Caco-2 (cell line): ENCODE data around the gene PLA2G2D. TPM values are rescaled to one million over a fixed set of nuclear protein-coding genes. Genes with fewer than 3 reads are reported as not detected.

ENCODE experiments used
- BruUV-seq: library from RNA; stranded (reverse); fragments of 400-500 nt; replicated peaks from 2 replicates; lab custom pipeline; 2021; lab: Mats Ljungman, UMichigan
- CTCF ChIA-PET: fragments of 300-600 bp; sonication (Branson Sonifier 250); formaldehyde crosslinking; loops from one replicate; lab custom pipeline; 2022; ENCODE audit warnings: antibody characterized with exemption; lab: Charles Lee
- POLR2A ChIA-PET: fragments of 300-600 bp; sonication (Branson Sonifier 250); formaldehyde crosslinking; loops from one replicate; lab custom pipeline; 2022; ENCODE audit warnings: antibody characterized with exemption; lab: Charles Lee
- DNase-seq, 2 experiments: peaks; one replicate each; pipeline versions ENCODE4 v3.0.0 to v3.0.0-alpha.2; 2020 to 2022
- H3K27me3 ChIP-seq: replicated peaks from 2 replicates; pipeline ENCODE4 v1.6.0; 2011; ENCODE audit warnings: low read length; ENCODE audit not compliant: control insufficient read depth, insufficient read depth
- H3K36me3 ChIP-seq: 2 replicates; pipeline ENCODE4 v1.5.1; 2011; ENCODE audit warnings: low read length; ENCODE audit not compliant: control insufficient read depth, insufficient read depth
- H3K4me1 ChIP-seq: fragments of 250-450 bp; sonication (Bioruptor Pico); 2 replicates; pipeline ENCODE4 v1.5.1; 2020; ENCODE audit warnings: mild to moderate bottlenecking
- H3K4me3 ChIP-seq: 2 replicates; pipeline ENCODE4 v1.5.1; 2011; ENCODE audit warnings: low read depth, mild to moderate bottlenecking, control low read depth, low read length
- H3K9me3 ChIP-seq: fragments of 250-450 bp; sonication (Bioruptor Pico); 2 replicates; pipeline ENCODE4 v1.5.1; 2020; ENCODE audit warnings: mild to moderate bottlenecking, moderate library complexity
- H3K27ac Mint-ChIP-seq: one replicate; pipeline ENCODE4 v1.8.0; 2022; ENCODE audit warnings: mixed read lengths; ENCODE audit not compliant: unreplicated experiment
- H3K27me3 Mint-ChIP-seq: one replicate; pipeline ENCODE4 v1.8.0; 2022; ENCODE audit warnings: mixed read lengths; ENCODE audit not compliant: insufficient read depth, unreplicated experiment
- H3K36me3 Mint-ChIP-seq: one replicate; pipeline ENCODE4 v1.8.0; 2022; ENCODE audit warnings: mild to moderate bottlenecking, mixed read lengths; ENCODE audit not compliant: insufficient read depth, unreplicated experiment
- H3K4me1 Mint-ChIP-seq: one replicate; pipeline ENCODE4 v1.8.0; 2022; ENCODE audit warnings: low read depth, mixed read lengths; ENCODE audit not compliant: unreplicated experiment
- H3K4me3 Mint-ChIP-seq: one replicate; pipeline ENCODE4 v1.8.0; 2022; ENCODE audit warnings: mild to moderate bottlenecking, moderate library complexity, mixed read lengths; ENCODE audit not compliant: unreplicated experiment
- H3K9me3 Mint-ChIP-seq: one replicate; pipeline ENCODE4 v1.8.0; 2022; ENCODE audit warnings: mixed read lengths; ENCODE audit not compliant: unreplicated experiment
- CTCF ChIP-seq, 2 experiments: fragments of 200-600 bp in 1 of 2; IDR thresholded peaks; 1 replicate in 1 of 2; 2 replicates in 1 of 2; pipeline versions ENCODE4 v1.5.1 to v1.8.0; 2011 to 2022; ENCODE audit warnings: antibody characterized with exemption in 1 of 2, control low read depth in 1 of 2, inconsistent platforms in 1 of 2, low read depth in 1 of 2, low read length in 1 of 2, mild to moderate bottlenecking in 1 of 2, moderate library complexity in 1 of 2; ENCODE audit not compliant: insufficient read depth in 1 of 2, severe bottlenecking in 1 of 2, unreplicated experiment in 1 of 2
- intact Hi-C: fragments of 100-400 bp; cut with micrococcal nuclease; formaldehyde crosslinking; loops from one replicate; pipeline ENCODE4 v1.10.0; 2022; ENCODE audit not compliant: unreplicated experiment
- total RNA-seq: library from RNA; stranded (reverse); gene quantifications from 2 replicates; pipeline ENCODE4 v1.2.3, GENCODE V29; 2022

Gene PLA2G2D
- total RNA-seq, 1 experiment from 2014 or later = not detected

- Histone ChIP-seq H3K9me3 (no peaks in the 10 kb centered on the region), H3K27me3 (no peaks in the 10 kb centered on the region), H3K4me1 (peaks cover 11% of the 10 kb centered on the region), H3K36me3 (no peaks in the 10 kb centered on the region), H3K4me3 (no peak overlapping the region)
- TF ChIP-seq CTCF (IDR thresholded peaks at IDR 0.05; ENCODE audit: insufficient read depth in 1 of 2, low read depth in 1 of 2, low read length in 1 of 2, severe bottlenecking in 1 of 2, unreplicated experiment in 1 of 2) = no peak
- Mint-ChIP-seq H3K27me3 (no peaks in the 10 kb centered on the region), H3K36me3 (no peaks in the 10 kb centered on the region), H3K27ac (no peak overlapping the region), H3K4me3 (no peak overlapping the region), H3K9me3 (peaks cover 8% of the 10 kb centered on the region), H3K4me1 (no peaks in the 10 kb centered on the region)
- ChIA-PET CTCF (no interaction called here), POLR2A (no interaction called here)
- intact Hi-C loops = no loop called here
- no TSS peak for BruUV-seq
- no peak for DNase-seq
Observed at GRCh38 chr1:20080441-20081352, 38.6 kb downstream of the PLA2G2D start.

GRCh38 chr1:20079661-20080305 lies 39.6 kb downstream of the PLA2G2D start:
- no TSS peak for BruUV-seq

More at GRCh38 chr1:20079661-20080305, 39.6 kb downstream of the PLA2G2D start:
- no peak for TF ChIP-seq CTCF (IDR thresholded peaks at IDR 0.05; ENCODE audit: insufficient read depth in 1 of 2, low read depth in 1 of 2, low read length in 1 of 2, severe bottlenecking in 1 of 2, unreplicated experiment in 1 of 2)
- ChIA-PET POLR2A (no interaction called here), CTCF (no interaction called here)
- intact Hi-C loops = no loop called here
- no peaks in the 10 kb centered on the region for H3K36me3 Mint-ChIP-seq
- Histone ChIP-seq H3K4me3 (no peak overlapping the region), H3K36me3 (no peaks in the 10 kb centered on the region), H3K9me3 (no peaks in the 10 kb centered on the region), H3K4me1 (peaks cover 11% of the 10 kb centered on the region), H3K27me3 (no peaks in the 10 kb centered on the region)
- no peak overlapping the region for H3K27ac Mint-ChIP-seq
- H3K9me3 Mint-ChIP-seq = peaks cover 8% of the 10 kb centered on the region
- DNase-seq = no peak
- H3K27me3 Mint-ChIP-seq = no peaks in the 10 kb centered on the region
- no peaks in the 10 kb centered on the region for H3K4me1 Mint-ChIP-seq
- H3K4me3 Mint-ChIP-seq = no peak overlapping the region
